GM21515 (cell line): ENCODE results near the gene CISTR.
"Not testable (repeated sequence)": the region's sequence is repeated elsewhere in the genome, so short reads cannot be mapped to it uniquely, and the experiment has no call there.

Experiments used
- ATAC-seq: cut with Tn5 transposase; IDR thresholded peaks from one replicate; pipeline ENCODE4 v1.9.1; 2021; ENCODE audit not compliant: unreplicated experiment

The CISTR gene

DNA sequence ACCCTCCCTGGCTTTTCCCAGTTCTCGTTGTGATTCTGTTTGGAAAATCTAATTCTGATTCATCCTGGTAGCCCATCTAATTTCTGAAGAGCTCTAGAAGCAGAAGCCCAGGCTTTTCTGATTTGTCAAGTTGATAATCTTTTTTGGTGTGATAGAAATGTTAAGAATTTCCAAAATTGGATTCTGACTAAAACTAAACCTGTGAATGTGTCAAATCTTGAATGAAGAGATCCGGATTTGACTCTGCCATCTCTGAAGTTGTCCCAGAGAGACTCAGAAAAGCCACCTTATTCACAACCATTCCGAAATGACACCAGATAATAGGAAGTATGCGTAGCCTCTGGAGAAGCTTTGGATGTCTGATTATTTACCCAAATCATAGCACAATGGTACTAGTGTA is 12.8 kb upstream of the CISTR start:
- no peak for ATAC-seq

DNA sequence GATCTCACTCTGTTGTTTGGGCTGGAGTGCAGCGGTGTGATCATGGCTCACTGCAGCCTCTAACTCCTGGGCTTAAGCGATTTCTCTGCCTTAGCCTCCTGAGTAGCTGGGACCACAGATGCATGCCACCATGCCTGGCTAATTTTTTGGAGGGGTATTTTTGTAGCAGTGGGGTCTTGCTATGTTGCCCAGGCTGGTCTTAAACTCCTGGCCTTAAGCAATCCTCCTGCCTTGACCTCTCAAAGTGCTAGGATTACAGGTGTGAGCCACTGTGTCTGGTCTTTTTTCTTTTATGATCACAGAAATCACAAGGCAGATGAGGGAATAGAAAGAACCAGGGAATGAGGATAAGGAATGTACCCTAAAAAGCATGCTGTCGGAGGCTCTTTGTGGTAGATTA is 11.0 kb upstream of the CISTR start:
- not testable (repeated sequence) for ATAC-seq

DNA sequence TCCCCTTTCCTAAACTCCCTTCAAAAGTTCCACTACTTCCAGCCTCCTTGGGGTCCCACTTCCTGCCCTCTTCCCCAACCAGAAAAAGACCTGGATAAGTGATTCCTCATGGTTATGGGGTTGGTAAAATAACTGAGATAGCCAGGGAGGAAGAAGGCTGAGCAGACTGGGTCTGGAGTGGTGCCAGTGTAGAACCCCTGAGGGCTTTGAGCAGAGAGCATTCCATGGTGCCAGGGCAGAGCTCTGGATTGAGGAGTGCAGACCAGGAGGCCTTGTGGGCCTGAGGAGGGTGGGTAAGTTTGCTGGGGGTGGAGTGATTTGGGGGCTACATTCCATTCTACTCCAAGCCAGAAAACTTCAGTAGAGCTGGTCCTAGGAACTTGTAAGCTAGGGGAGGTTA is 9.5 kb upstream of the CISTR start:
- no peak for ATAC-seq

DNA sequence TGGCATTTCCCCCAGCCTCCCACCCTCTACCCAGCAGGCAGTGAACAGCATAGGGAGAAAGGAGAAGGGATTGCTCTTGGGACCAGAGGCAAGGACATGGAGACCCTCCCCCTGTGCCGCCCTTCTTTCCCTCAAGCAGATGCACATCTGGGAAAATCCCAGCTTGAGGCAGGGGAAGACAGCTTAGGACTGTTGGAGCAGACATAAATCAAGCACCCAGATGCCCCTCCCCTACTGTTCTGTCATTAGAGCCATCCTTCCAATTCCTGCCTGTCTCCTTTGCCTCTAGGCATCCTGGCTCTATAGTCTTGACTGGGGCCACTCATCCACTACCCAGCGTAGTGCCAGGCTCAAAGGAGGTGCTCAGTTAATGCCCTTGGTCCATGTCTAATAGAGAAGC is 7.5 kb upstream of the CISTR start:
- ATAC-seq = no peak

DNA sequence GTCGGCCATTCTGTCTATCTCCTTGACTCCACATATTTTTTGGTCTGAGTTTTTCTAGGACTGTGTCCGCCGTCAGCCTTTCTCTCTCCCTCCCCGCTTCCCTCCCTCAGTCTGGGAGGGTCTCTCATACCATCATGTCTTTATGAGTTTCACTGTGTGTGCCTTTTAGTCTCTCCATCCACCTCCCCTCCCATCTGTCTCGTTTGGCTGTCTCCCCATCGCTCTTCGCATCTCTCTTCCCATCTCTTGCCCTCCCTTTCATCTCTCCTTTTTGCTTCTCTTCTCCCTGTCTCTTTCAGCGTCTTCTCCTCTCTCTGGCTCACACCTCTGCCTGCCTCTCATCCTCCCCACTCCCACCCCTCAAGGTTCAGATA is 6.9 kb upstream of the CISTR start:
- no peak for ATAC-seq

DNA sequence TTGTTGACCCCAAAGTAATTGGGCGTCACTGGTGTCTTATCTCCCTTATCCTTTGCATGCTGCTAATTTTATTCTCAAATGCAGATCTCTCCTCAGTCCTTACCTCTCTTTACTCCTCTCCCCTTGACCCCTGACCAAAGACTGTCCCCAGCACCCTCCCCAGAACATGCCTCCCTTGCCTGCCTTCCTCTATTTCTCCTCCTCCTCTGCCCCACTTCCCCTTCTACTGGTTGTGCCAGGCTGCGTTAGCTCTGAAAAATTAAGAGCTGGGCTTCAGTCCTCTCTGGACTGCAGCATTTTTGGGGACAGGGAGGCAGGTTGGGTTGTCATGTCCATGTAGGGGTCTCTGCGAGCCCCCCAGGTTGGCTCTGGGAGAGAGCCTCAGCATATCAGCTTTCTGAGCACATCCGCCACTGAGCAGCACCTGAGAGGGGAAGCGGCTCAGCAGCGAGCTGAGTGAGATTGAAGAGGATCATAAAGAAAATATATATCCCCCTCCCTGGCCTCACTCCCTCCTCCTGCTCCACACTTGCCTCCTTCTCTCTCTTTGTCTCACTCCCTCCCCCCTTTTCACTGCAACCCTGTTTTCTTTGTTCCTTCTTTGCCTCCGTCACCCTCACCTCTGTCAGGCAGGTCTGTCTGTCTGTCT is 6.4 kb upstream of the CISTR start:
- no peak for ATAC-seq

DNA sequence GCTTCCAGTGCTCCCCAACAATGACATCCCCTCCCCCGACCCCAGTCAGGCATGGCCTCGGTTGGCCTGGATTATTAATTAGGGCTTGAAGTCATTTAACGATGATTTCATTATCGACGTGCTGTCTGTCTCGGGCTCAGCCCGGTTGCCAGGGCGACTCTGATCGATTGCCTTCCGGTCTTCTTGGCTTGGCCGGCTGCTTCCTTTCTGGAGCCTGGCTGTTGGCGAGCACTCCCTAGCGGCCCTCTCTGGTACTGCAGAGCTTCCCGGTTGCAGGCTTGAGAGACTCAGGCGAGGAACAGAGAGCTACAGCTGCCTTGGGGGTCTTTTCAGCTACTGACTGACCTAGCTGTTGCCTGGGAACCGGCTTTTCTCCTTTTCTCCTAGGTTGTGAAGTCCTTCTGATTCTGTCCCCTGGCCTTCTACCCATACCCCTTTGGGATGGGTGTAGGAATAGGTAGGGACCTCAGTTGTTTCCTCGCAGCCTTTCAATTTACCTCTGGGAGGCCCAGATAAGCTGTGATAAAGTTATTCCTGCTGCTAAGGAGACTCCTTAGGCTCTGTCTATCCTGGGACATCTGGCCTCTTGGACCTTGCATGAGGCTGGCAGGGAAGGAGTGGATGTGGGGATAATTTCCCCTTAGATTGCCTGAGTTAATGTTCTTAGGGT is 5.5 kb upstream of the CISTR start:
- ATAC-seq = peak; percentile 63

DNA sequence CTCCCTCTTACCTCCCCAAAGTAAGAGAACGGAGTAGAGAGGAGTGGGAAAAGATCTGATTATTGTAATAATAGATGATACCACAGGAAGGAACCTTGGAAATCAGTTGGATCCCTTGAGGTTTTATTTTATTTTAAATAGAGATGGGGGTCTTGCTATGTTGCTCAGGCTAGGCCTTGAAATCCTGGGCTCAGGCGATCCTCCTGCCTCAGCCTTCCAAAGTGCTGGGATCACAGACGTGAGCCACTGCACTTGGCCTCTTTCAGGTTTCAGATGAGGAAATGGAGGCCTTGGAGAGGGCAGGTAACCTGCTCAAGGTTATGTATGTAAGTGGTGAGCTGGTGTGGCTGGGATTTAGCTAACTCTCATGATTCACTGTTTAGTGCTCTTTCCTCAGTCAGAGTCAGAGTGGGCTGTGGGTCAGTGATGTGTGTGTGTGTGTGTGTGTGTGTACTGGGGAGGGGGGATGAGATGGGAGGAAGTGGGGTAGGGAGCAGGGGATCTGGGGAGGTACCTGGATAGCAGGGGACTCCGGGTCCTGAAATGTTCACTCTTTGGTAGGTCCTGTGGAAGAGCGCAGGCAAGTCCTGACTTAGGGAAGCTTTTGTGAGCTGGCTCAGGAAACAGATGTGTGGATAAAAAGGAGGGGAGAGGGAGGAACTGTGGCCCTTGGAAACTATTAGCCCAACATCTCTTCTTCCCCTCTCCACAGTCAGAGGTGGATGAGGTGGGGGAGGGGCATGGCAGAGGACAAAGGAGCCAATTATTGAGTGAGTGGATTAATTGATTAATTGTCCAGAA is 4.7 kb upstream of the CISTR start:
- no peak for ATAC-seq

DNA sequence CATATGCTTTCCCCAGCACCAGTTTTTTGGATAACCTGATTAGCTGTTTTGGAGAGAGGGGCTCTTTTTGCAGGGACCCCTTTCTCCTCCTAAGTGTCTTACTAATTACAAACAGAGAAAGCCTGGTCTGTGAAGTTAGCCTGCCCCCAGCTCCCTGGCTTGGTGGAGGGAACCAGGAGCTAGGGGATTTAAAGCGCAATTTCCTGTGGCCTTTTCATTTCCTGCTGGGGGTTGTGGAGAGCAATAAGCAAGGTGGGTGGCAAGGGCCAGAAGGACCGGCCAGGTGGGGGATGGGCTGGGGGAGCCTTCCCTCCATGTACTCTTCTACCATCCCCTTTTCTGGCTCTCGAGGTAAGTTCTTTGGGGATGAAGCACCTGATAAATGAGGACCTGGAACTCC is 4.1 kb upstream of the CISTR start:
- no peak for ATAC-seq

DNA sequence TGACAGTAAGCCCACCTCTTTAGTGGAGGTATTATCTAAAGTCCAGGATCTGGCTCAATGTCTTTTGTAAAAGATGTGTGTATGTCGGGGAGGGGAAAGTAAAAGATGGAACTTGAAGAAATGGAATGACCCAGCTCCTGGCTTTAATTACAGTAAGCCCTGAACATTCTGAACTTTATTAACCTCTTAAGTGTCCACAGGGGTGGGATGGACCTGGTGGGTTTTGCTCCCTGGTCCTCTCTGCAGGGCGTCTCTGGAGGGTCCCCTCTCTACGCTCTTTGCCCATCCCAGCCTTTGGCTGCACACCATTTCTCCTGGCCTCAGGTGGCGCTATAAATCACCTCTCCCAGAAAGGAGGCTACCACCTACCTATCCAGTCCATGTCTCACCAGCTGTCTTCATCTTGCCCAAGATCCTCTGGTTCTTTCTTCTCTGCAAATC is 3.7 kb upstream of the CISTR start:
- ATAC-seq = no peak

DNA sequence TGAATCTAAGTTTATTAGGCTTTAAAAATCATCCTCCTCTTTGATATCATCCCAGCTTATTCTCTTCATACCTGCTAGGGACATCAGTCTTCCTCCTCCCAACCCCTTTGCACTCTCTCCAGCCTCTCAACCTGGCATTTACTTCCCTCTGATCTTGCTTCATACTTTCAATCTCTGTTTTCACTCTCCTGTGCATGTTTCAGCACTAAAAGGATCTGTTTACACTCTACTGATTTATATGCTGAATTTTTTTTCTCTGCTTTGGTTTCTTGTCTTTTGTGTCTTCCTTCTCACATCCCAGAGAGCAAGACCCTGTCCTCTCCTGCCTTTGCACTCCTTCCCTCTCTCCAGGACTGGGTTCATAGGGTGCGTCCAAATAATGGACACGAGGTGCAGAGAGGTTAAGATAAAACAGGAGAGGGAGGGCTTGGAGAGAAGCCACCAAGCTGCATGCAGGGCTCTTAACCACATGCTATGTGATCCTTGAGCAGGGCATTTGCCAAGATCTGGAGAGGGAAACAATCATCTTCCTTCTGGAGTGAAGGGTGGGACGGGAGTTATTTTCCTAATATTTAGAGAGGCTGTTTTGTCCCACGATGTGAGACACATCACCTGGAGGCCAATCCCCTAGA is 3.0 kb upstream of the CISTR start:
- ATAC-seq = no peak

DNA sequence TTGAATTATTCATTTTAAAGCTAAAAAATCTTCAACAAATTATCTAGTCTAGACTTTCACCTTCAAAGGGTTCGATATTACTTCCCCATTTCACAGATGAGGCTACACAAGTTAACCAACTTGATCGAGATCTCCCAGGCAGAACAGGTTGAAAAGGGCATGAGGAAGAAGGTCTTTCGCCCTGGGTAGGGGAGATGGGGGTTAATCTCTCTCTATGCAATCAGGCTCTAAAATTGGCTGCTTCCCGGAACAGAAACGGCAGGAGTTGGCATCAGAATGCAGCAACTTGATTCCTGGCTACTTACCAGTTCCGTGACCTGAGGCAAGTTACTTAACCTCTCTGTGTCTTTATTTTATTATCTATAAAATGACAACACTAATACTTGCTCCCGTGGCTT is 2.4 kb upstream of the CISTR start:
- ATAC-seq = no peak

DNA sequence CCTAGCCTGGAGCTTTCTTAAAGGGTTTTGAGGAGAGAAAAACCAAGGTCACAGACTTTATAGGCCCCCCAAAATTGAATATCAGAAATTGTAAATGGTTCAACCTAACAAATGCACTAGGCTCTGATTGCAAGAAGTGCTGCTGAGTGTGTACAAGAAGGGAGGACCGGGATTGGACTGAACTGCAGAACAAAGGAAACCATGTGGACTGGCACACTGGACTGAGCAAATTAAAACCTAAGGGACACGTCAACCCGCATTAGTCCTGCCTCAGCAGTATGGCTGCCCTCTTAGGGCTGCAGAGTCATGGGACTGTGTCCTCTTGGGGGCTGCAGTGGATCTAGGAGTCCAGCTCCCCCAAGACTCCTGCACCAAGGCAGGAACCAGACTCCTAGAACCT is 842 bp upstream of the CISTR start:
- ATAC-seq = no peak

DNA sequence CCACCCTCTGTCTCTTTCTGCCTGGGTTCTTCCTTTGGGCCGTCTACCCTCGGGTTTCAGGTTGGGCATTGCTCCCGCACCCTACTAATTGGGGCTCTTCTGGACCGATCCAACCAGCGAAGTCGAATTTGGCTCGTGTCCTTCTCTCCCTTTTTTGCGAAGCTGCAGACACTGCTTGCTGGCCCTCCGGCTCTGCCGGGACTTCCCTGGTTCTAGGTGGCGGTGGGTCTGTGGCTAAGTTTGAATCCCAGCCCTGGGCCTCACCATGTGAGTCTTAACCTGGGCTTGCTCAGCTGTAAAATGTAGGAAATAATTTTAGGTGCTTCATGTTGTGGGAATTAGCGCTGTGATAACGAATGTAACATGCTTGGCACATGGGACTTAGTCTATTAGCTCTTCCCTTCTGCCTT is 418 bp upstream of the CISTR start:
- ATAC-seq = no peak

DNA sequence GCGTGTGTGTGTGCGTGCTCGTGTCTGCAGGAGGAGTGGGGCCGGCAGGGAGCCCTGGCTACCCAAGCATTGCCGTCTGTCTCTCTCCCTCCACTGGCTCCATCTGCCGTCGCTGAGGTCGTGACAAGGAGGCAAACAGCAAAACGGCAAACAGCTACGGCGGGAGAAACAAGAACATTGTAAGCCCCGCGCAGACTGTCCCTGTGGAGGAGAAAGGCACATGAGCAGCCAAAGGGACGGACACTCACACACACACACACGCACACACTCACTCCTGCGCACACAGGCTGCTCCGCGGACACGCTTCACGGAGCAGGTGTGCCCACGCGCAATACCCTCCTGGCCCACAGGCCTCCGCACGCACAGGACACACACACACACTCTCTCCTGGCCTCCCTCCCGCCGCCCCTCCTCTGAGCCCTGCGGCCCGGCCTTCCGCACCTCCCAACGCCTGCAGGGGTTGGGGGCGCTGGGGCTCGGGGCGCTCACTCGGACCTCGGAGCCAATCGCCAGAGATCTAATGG is 905 bp downstream of the CISTR start:
- ATAC-seq = peak; percentile 26

DNA sequence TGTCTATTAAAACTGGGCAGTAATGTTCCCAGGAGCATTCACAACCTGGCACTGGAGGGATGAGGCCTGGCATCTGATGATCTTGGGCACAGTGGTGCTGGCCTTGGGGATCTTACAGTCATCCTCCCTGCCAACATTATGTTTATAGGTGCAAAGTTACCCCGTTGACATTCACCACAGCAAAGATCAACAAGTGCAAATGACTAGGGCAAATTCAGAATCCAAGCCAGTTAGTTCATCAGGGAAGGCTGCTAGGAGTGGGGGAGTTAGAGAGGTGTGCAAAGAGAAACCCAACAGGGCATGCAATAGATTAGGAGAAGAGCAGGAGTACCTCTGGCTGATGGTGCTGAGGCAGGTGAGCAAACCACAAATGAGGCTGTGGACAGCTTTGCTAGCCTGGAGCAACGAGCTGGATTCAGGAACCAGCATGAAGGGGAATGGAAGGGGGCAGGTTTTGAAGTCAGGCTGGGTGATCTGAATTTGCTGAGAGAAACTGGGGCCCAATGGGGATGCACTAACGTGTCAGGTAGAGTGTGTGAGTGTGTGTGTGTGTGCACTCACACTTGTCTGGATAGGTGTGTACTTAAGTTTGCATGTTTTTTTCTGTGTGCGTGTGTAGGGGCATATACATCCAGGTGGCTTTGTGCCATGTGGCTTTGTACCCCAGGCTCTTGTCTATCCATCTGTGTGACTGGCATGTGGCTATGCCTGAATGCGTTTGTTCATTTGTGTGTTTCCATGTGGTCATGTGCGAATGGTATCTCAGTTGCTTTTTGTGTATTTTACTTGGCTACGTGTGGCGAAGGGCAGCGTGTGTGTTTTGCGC is 1.6 kb downstream of the CISTR start:
- ATAC-seq = no peak

DNA sequence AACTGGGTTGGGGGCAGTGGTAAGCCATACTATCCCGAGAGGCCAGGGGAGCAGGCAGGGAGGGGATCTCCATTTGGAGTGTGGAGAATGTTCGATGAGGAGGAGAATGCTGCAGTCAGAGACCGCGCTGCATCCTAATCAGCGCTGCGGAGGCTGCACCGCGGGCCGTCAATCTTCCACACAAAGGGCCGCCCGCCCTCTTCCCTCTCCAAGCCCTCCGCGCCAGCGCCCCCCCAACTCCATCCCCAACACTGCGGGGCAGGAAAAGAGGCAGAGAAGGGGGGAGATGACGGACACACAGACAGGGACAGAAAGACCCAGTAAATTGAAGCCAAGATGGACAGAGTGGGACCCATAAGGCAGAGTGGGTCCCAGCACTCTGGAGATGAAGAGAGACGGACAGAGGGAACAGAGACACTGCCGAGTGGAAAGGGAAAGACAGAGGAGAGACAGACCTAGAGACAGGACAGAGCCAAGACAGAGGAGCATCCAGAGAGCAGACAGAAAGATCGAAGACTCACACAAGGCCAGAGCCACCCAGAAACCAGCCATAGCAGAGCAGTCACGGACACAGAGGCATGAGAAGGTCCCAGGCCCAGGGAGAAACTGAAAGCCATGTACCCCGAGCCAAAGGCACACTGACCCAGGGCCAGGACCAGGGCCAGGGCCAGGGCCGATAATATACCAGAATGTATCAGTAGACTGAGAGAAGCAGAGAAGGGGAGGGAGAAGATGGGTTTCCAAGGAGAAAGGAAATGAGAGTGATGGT is 3.5 kb downstream of the CISTR start:
- no peak for ATAC-seq

DNA sequence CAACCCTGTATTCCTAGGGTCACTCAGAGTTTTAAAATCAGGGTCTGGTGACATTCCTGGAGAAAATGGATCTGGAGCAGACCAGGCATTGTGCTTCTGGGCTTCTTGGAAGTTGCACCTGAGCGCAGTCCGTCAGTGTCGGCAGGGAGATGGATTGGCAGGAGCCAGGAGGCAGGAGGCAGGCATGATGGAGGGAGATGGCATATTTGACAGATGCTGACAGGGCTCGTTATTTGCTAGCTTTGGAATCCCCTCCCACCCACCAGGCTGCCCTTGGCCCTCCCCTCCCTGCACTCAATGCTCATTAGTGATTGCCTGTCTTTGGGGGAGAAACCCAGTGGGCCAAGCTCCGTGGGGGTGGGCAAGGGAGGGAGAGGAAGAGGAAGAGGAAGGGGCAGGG is 4.7 kb downstream of the CISTR start:
- no peak for ATAC-seq

DNA sequence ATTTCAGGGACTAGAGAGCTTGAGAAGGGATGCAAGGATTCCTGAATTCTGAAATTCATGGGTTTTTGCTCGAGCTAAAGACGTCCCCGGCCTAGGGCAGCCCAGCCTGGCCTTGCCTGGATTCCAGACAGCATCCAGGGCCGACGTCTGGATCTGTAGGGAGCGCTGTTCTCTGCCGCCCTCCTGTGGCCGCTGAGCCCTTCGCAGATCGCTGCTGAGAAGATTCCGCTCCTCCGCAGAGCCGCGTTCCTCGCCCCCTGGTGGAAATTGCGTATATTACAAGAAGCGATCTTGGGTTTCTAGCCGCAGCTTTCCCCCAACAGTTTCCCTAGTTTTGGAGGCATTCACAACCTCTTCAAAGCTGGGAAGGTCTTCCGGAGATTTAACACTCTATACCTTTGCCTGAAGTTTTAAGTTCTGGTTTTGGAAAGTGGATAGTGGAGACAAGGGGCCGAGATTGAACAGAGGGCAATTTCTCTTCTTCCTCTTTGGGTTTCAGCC is 5.1 kb downstream of the CISTR start:
- no peak for ATAC-seq

DNA sequence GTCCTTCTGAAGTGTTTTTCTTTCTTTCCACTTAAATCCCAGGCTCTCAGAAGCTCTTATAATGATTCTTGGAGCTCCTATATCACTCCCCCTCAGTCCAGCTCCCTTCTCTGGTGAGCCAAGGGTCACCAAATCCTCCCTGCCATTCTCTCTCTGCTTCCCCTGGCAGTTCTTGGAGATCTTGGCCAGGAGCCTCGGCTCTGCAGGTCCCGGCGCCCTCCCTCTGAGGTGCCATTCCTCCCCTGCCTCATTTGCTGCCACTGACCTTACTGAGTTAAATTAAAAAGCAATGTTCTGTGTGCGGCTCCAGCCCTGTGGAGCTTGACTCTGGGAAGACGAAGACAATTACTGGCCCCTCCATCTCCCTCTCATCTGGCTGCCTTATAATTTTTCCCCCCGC is 7.0 kb downstream of the CISTR start:
- ATAC-seq = no peak
